ENCODE data around the gene SFXN3. TPM values are rescaled to one million over a fixed set of nuclear protein-coding genes. Genes with fewer than 3 reads are reported as not detected.

The SFXN3 gene
- total and polyA plus RNA-seq, 3 donors from 2014 or later, result 38.5 to 125 (median 70.7) TPM

- H3K36me3 ChIP-seq (ENCODE audit: low read depth, missing control alignments), result no peaks in the 10 kb centered on the region
- 39 to 44% methylated on average over 5 of the region's 5 CpGs for WGBS, 2 donors
- H3K4me1 ChIP-seq, result no peaks in the 10 kb centered on the region
- intact Hi-C loops (cut with DNase I; ENCODE audit: low total_unique reads), result no loop called here
- no peak for DNase-seq
- H3K27me3 ChIP-seq, result no peaks in the 10 kb centered on the region
- no peak overlapping the region for H3K4me3 ChIP-seq
- no peak for TF ChIP-seq POLR2A (IDR thresholded peaks at IDR 0.05)
- TF ChIP-seq, protein P1, sequence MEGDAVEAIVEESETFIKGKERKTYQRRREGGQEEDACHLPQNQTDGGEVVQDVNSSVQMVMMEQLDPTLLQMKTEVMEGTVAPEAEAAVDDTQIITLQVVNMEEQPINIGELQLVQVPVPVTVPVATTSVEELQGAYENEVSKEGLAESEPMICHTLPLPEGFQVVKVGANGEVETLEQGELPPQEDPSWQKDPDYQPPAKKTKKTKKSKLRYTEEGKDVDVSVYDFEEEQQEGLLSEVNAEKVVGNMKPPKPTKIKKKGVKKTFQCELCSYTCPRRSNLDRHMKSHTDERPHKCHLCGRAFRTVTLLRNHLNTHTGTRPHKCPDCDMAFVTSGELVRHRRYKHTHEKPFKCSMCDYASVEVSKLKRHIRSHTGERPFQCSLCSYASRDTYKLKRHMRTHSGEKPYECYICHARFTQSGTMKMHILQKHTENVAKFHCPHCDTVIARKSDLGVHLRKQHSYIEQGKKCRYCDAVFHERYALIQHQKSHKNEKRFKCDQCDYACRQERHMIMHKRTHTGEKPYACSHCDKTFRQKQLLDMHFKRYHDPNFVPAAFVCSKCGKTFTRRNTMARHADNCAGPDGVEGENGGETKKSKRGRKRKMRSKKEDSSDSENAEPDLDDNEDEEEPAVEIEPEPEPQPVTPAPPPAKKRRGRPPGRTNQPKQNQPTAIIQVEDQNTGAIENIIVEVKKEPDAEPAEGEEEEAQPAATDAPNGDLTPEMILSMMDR (IDR thresholded peaks at IDR 0.05), result no peak
- H3K9me3 ChIP-seq, result no peaks in the 10 kb centered on the region
- no peak overlapping the region for H3K27ac ChIP-seq
These were observed 50.2 kb downstream of the SFXN3 start for GRCh38 chr10:101080933-101081931.

DNA sequence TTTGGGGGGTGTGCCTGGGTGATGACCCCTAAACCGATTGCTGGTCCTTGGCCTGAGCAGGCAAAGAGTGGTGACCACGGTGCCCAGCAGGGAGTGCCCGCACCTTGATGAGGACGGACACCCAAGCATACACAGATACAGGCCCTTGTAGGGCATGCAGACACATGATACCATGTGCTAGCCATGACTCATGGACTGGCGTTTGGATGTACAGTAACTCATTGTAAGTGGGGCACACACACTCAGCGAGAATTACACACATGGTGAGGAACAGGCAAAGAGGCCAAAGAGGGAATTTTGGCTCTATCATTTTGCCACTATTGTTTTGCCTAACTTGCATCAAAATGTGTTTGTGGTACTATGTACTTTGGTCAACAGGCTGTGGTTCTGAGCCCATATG, 54.8 kb downstream of the SFXN3 start:
- Histone ChIP-seq H3K4me3 (no peak overlapping the region), H3K27me3 (no peaks in the 10 kb centered on the region), H3K4me1 (no peaks in the 10 kb centered on the region), H3K9me3 (no peaks in the 10 kb centered on the region), H3K27ac (no peak overlapping the region), H3K36me3 (ENCODE audit: low read depth, missing control alignments) (no peaks in the 10 kb centered on the region)
- DNase-seq, result no peak
- intact Hi-C loops (cut with DNase I; ENCODE audit: low total_unique reads), result no loop called here
- 81 to 84% methylated on average over 6 of the region's 6 CpGs for WGBS, 2 donors
- TF ChIP-seq POLR2A (IDR thresholded peaks at IDR 0.05), result no peak
- TF ChIP-seq, protein P1 (IDR thresholded peaks at IDR 0.05), result no peak

DNA sequence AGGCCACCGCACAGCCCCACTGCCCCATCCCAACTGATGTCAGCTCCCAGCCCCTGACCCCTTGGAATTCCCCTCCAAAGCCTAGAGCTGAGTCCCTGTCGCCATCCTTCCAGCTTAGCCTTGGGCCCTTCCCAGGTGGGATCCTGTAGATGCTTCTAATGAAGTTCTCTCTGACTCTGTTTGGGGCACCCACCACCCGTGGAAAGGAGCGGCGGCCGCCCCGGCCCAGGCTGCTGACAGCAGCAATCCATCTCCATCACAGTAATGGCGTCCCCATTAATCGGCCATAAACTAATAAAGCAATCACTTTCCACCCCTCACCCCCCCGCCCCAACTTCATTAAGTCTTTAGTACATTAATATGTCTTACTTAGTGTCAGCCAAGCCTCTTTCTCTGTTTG, 56.3 kb downstream of the SFXN3 start:
- H3K27me3 ChIP-seq, result no peaks in the 10 kb centered on the region
- no peaks in the 10 kb centered on the region for H3K9me3 ChIP-seq
- 28 to 60% methylated on average over 10 of the region's 10 CpGs for WGBS, 2 donors
- H3K4me3 ChIP-seq, result no peak overlapping the region
- DNase-seq, result no peak
- H3K36me3 ChIP-seq (ENCODE audit: low read depth, missing control alignments), result no peaks in the 10 kb centered on the region
- TF ChIP-seq, protein P1 (IDR thresholded peaks at IDR 0.05), result no peak
- no peak for TF ChIP-seq POLR2A (IDR thresholded peaks at IDR 0.05)
- no peak overlapping the region for H3K27ac ChIP-seq
- intact Hi-C loops (cut with DNase I; ENCODE audit: low total_unique reads), result no loop called here
- H3K4me1 ChIP-seq, result no peaks in the 10 kb centered on the region

- TF ChIP-seq, protein P1 (IDR thresholded peaks at IDR 0.05), result no peak
- no peak for TF ChIP-seq POLR2A (IDR thresholded peaks at IDR 0.05)
These were observed 56.9 kb downstream of the SFXN3 start for GRCh38 chr10:101087965-101088364.

More at GRCh38 chr10:101087965-101088364, 56.9 kb downstream of the SFXN3 start:
- no peak for DNase-seq
- WGBS, 2 donors, result 37 to 40% methylated on average over 14 of the region's 14 CpGs
- no peaks in the 10 kb centered on the region for H3K4me1 ChIP-seq
- intact Hi-C loops (cut with DNase I; ENCODE audit: low total_unique reads), result no loop called here
- H3K27me3 ChIP-seq, result no peaks in the 10 kb centered on the region
- H3K4me3 ChIP-seq, result no peak overlapping the region
- no peak overlapping the region for H3K27ac ChIP-seq
- H3K9me3 ChIP-seq, result no peaks in the 10 kb centered on the region
- no peaks in the 10 kb centered on the region for H3K36me3 ChIP-seq (ENCODE audit: low read depth, missing control alignments)

Data from testis (tissue), 3 donors.